DND-41 (cell line): ENCODE measurements around the gene TCF19.

Experiments
- CTCF ChIP-seq: IDR thresholded peaks from 2 replicates; pipeline ENCODE4 v1.5.1; 2012; ENCODE audit warnings: borderline replicate concordance, low read length, moderate library complexity, mild to moderate bottlenecking; ENCODE audit not compliant: poor library complexity, severe bottlenecking; ENCODE audit errors: extremely low read depth
- EZH2 ChIP-seq: IDR thresholded peaks from 3 replicates; pipeline ENCODE4 v1.6.1; 2012; ENCODE audit warnings: borderline replicate concordance, low read depth, mild to moderate bottlenecking, moderate library complexity, low read length, inconsistent platforms; ENCODE audit not compliant: severe bottlenecking

GRCh38 chr6:31122791-31123706 is 35.3 kb upstream of the TCF19 start:
- TF ChIP-seq CTCF (no peak), EZH2 (no peak)
